Activated B cell treated with CpG ODN at 0.5 μM for 24 hours (primary cell): ENCODE data around the gene NYNRIN. TPM values are rescaled to one million over a fixed set of nuclear protein-coding genes. Genes with fewer than 3 reads are reported as not detected.

ENCODE experiments used
- ATAC-seq: fragments of 200-7000 bp; cut with Tn5 transposase; one replicate; pipeline ENCODE4 v1.10.0; 2021; ENCODE audit warnings: low read depth, mild to moderate bottlenecking, moderate library complexity
- CTCF ChIA-PET: fragments of 350-600 bp; sonication (Branson Sonifier 250); formaldehyde crosslinking; loops from one replicate; lab custom pipeline; 2021; ENCODE audit warnings: antibody characterized with exemption; lab: Charles Lee
- POLR2A ChIA-PET: fragments of 350-600 bp; sonication (Branson Sonifier 250); formaldehyde crosslinking; loops from one replicate; lab custom pipeline; 2021; ENCODE audit warnings: antibody characterized with exemption; lab: Charles Lee
- DNase-seq: peaks from one replicate; pipeline ENCODE4 v3.0.0; 2022
- H3K27ac Mint-ChIP-seq: one replicate; pipeline ENCODE4 v1.8.0; 2020; ENCODE audit warnings: mixed read lengths
- H3K27me3 Mint-ChIP-seq: one replicate; pipeline ENCODE4 v1.8.0; 2021; ENCODE audit warnings: mixed read lengths
- H3K36me3 Mint-ChIP-seq: one replicate; pipeline ENCODE4 v1.8.0; 2021; ENCODE audit warnings: low read depth, mixed read lengths
- H3K4me1 Mint-ChIP-seq: one replicate; pipeline ENCODE4 v1.8.0; 2021; ENCODE audit warnings: mixed read lengths
- H3K4me3 Mint-ChIP-seq: one replicate; pipeline ENCODE4 v1.8.0; 2020; ENCODE audit warnings: mild to moderate bottlenecking, mixed read lengths
- H3K9me3 Mint-ChIP-seq: one replicate; pipeline ENCODE4 v1.8.0; 2020; ENCODE audit warnings: mixed read lengths
- CTCF ChIP-seq: fragments of 200-600 bp; IDR thresholded peaks from one replicate; pipeline ENCODE4 v1.8.0; 2022; ENCODE audit warnings: antibody characterized with exemption, mild to moderate bottlenecking
- intact Hi-C: fragments of 100-400 bp; cut with micrococcal nuclease; formaldehyde crosslinking; loops from one replicate; pipeline ENCODE4 v1.15.1; 2024
- total RNA-seq: library from RNA; stranded (reverse); gene quantifications from 2 replicates; pipeline ENCODE4 v1.2.3, GENCODE V29; 2022

Gene NYNRIN
- total RNA-seq, 1 donor from 2014 or later = 0.04 TPM

DNA sequence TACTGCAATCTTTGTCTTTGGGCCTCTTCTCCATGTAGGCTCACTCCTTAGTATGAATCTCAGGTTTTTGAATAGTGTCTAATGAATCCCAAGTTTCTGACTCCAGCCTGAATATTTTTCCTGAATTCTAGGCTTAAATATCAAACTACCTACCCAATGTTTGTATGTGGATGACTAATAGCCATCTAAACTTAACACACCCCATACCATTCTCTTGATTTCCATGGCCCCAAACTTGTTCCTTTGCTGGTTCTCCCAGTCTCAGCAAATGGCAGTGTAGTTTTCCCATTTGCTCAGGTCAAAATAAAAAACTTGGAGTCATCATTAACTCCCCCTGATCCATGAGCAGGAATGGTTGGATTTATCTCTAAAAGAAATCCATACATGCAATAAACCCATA, 62.5 kb downstream of the NYNRIN start:
- H3K4me1 Mint-ChIP-seq = peaks cover 8% of the 10 kb centered on the region
- DNase-seq (no peak), ATAC-seq (no peak)
- H3K9me3 Mint-ChIP-seq = no peaks in the 10 kb centered on the region
- no peak overlapping the region for H3K27ac Mint-ChIP-seq
- no peaks in the 10 kb centered on the region for H3K27me3 Mint-ChIP-seq
- H3K36me3 Mint-ChIP-seq = peaks cover 5% of the 10 kb centered on the region
- CTCF ChIA-PET = no interaction called here
- intact Hi-C loops = no loop called here
- no peak overlapping the region for H3K4me3 Mint-ChIP-seq
- POLR2A ChIA-PET = no interaction called here
- no peak for TF ChIP-seq CTCF

- TF ChIP-seq CTCF = no peak
- Mint-ChIP-seq H3K36me3 (peaks cover under 1% of the 10 kb centered on the region), H3K27me3 (no peaks in the 10 kb centered on the region), H3K4me1 (peaks cover 8% of the 10 kb centered on the region), H3K9me3 (no peaks in the 10 kb centered on the region), H3K27ac (no peak overlapping the region), H3K4me3 (no peak overlapping the region)
- DNase-seq = no peak
- CTCF ChIA-PET = no interaction called here
- POLR2A ChIA-PET = no interaction called here
- ATAC-seq = no peak
- intact Hi-C loops = no loop called here
These were observed 64.4 kb downstream of the NYNRIN start for GRCh38 chr14:24463017-24463883.

GRCh38 chr14:24463884-24464785, 65.3 kb downstream of the NYNRIN start:
- ATAC-seq = no peak
- Mint-ChIP-seq H3K4me1 (peaks cover 8% of the 10 kb centered on the region), H3K36me3 (no peaks in the 10 kb centered on the region), H3K4me3 (no peak overlapping the region), H3K27ac (no peak overlapping the region), H3K27me3 (no peaks in the 10 kb centered on the region), H3K9me3 (no peaks in the 10 kb centered on the region)
- POLR2A ChIA-PET = no interaction called here
- CTCF ChIA-PET = no interaction called here
- intact Hi-C loops = no loop called here
- DNase-seq = no peak
- TF ChIP-seq CTCF = no peak

GRCh38 chr14:24465368-24465767, 66.6 kb downstream of the NYNRIN start:
- Mint-ChIP-seq H3K9me3 (no peaks in the 10 kb centered on the region), H3K4me3 (no peak overlapping the region), H3K27me3 (no peaks in the 10 kb centered on the region), H3K4me1 (peaks cover 8% of the 10 kb centered on the region), H3K36me3 (no peaks in the 10 kb centered on the region), H3K27ac (no peak overlapping the region)
- TF ChIP-seq CTCF = no peak
- DNase-seq (no peak), ATAC-seq (no peak)
- POLR2A ChIA-PET = no interaction called here
- CTCF ChIA-PET = no interaction called here
- intact Hi-C loops = no loop called here

GRCh38 chr14:24465805-24466204, 67.0 kb downstream of the NYNRIN start:
- no peaks in the 10 kb centered on the region for H3K9me3 Mint-ChIP-seq
- no peaks in the 10 kb centered on the region for H3K36me3 Mint-ChIP-seq
- H3K27ac Mint-ChIP-seq = no peak overlapping the region
- H3K4me1 Mint-ChIP-seq = peaks cover 8% of the 10 kb centered on the region
- intact Hi-C loops = no loop called here
- no peak for TF ChIP-seq CTCF
- POLR2A ChIA-PET = no interaction called here
- CTCF ChIA-PET = no interaction called here
- DNase-seq (no peak), ATAC-seq (no peak)
- no peak overlapping the region for H3K4me3 Mint-ChIP-seq
- H3K27me3 Mint-ChIP-seq = no peaks in the 10 kb centered on the region
